GM19438 (cell line): ENCODE data around the gene NFASC.

Experiments used
- ATAC-seq: cut with Tn5 transposase; IDR thresholded peaks from one replicate; pipeline ENCODE4 v1.9.1; 2021; ENCODE audit warnings: low read depth; ENCODE audit not compliant: unreplicated experiment

Gene NFASC

GRCh38 chr1:204924013-204924759, 53.5 kb downstream of the NFASC start:
- no peak for ATAC-seq

- ATAC-seq = no peak
Observed at GRCh38 chr1:204925701-204926100, 55.0 kb downstream of the NFASC start.

- no peak for ATAC-seq
Observed at GRCh38 chr1:204927673-204928641, 57.3 kb downstream of the NFASC start.

- ATAC-seq = no peak
Observed at GRCh38 chr1:204928671-204929486, 58.2 kb downstream of the NFASC start.

GRCh38 chr1:204929487-204930154, 59.0 kb downstream of the NFASC start:
- ATAC-seq = no peak

- no peak for ATAC-seq
Observed at GRCh38 chr1:204930155-204930523, 59.5 kb downstream of the NFASC start.

GRCh38 chr1:204931313-204931712, 60.7 kb downstream of the NFASC start:
- no peak for ATAC-seq

- ATAC-seq = no peak
Observed at GRCh38 chr1:204931768-204932572, 61.3 kb downstream of the NFASC start.

GRCh38 chr1:204932573-204932909, 61.9 kb downstream of the NFASC start:
- ATAC-seq = no peak

GRCh38 chr1:204935155-204935554, 64.5 kb downstream of the NFASC start:
- no peak for ATAC-seq

- no peak for ATAC-seq
Observed at GRCh38 chr1:204936765-204937164, 66.1 kb downstream of the NFASC start.

- no peak for ATAC-seq
Observed at GRCh38 chr1:204937901-204938300, 67.2 kb downstream of the NFASC start.

- no peak for ATAC-seq
Observed at GRCh38 chr1:204940591-204940990, 69.9 kb downstream of the NFASC start.

GRCh38 chr1:204941421-204942338, 71.0 kb downstream of the NFASC start:
- ATAC-seq = no peak

GRCh38 chr1:204943495-204943894, 72.8 kb downstream of the NFASC start:
- no peak for ATAC-seq

- no peak for ATAC-seq
Observed at GRCh38 chr1:204944662-204945061, 74.0 kb downstream of the NFASC start.

GRCh38 chr1:204945565-204945977, 74.9 kb downstream of the NFASC start:
- no peak for ATAC-seq

- ATAC-seq = no peak
Observed at GRCh38 chr1:204946640-204947039, 76.0 kb downstream of the NFASC start.

- no peak for ATAC-seq
Observed at GRCh38 chr1:204947338-204947737, 76.7 kb downstream of the NFASC start.
